Hepatocyte (in vitro differentiated cells): ENCODE results near the gene PTAR1. TPM values are rescaled to one million over a fixed set of nuclear protein-coding genes. Genes with fewer than 3 reads are reported as not detected.
A peak's percentile ranks its signal among the peaks of the same experiment; 100 is the strongest.

ENCODE experiments used
- DNase-seq: peaks from one replicate; pipeline ENCODE4 v3.0.0-alpha.2; 2016; ENCODE audit warnings: low spot score
- H2AFZ ChIP-seq: fragments of 200-600 bp; sonication (generic); 2 replicates; pipeline ENCODE4 v1.6.0; 2016; ENCODE audit warnings: antibody characterized with exemption, mild to moderate bottlenecking
- H3K27ac ChIP-seq: fragments of 200-600 bp; sonication (generic); 2 replicates; pipeline ENCODE4 v1.5.1; 2016; ENCODE audit warnings: mild to moderate bottlenecking
- H3K27me3 ChIP-seq: fragments of 200-600 bp; sonication (generic); 2 replicates; pipeline ENCODE4 v1.6.1; 2016
- H3K36me3 ChIP-seq: fragments of 200-600 bp; sonication (generic); replicated peaks from 2 replicates; pipeline ENCODE4 v1.5.1; 2016; ENCODE audit warnings: low read depth; ENCODE audit not compliant: insufficient read depth
- H3K4me1 ChIP-seq: fragments of 200-600 bp; sonication (generic); 2 replicates; pipeline ENCODE4 v1.5.1; 2016; ENCODE audit warnings: mild to moderate bottlenecking, moderate library complexity; ENCODE audit not compliant: insufficient read depth
- H3K4me2 ChIP-seq: fragments of 200-600 bp; sonication (generic); 2 replicates; pipeline ENCODE4 v1.6.0; 2016
- H3K4me3 ChIP-seq: fragments of 200-600 bp; sonication (generic); 2 replicates; pipeline ENCODE4 v1.5.1; 2016; ENCODE audit warnings: mild to moderate bottlenecking
- H3K79me2 ChIP-seq: fragments of 200-600 bp; sonication (generic); 2 replicates; pipeline ENCODE4 v1.6.0; 2017; ENCODE audit warnings: mild to moderate bottlenecking
- H3K9me2 ChIP-seq: fragments of 200-600 bp; sonication (generic); replicated peaks from 2 replicates; pipeline ENCODE4 v1.6.0; 2017; ENCODE audit warnings: mild to moderate bottlenecking; ENCODE audit not compliant: insufficient read depth
- H3K9me3 ChIP-seq: fragments of 200-600 bp; sonication (generic); 2 replicates; pipeline ENCODE4 v1.5.1; 2016; ENCODE audit warnings: low read depth, mild to moderate bottlenecking
- H4K20me1 ChIP-seq: fragments of 200-600 bp; sonication (generic); 2 replicates; pipeline ENCODE4 v1.6.0; 2016; ENCODE audit warnings: mild to moderate bottlenecking; ENCODE audit not compliant: insufficient read depth, poor library complexity, severe bottlenecking
- CTCF ChIP-seq: fragments of 200-600 bp; sonication (generic); IDR thresholded peaks from 2 replicates; pipeline ENCODE4 v1.5.1; 2016; ENCODE audit warnings: antibody characterized with exemption, mild to moderate bottlenecking; ENCODE audit not compliant: poor library complexity
- EZH2 ChIP-seq: fragments of 200-600 bp; sonication (generic); IDR thresholded peaks from 2 replicates; pipeline ENCODE4 v1.6.1; 2016; ENCODE audit warnings: antibody characterized with exemption, mild to moderate bottlenecking, borderline replicate concordance
- EZH2phosphoT487 ChIP-seq: fragments of 200-600 bp; sonication (generic); IDR thresholded peaks from one replicate; pipeline ENCODE4 v1.6.1; 2018; ENCODE audit warnings: antibody characterized with exemption, mild to moderate bottlenecking, low read depth, moderate library complexity; ENCODE audit not compliant: unreplicated experiment, severe bottlenecking
- WGBS: methylation state at CpG from one replicate; pipeline ENCODE4 v1.1.6; 2016; ENCODE audit warnings: low lambda C conversion rate; ENCODE audit errors: missing lambda C conversion rate; 5-methylcytosine and 5-hydroxymethylcytosine counted together
- polyA plus RNA-seq: library from polyadenylated mRNA; unstranded; fragments of >200 nt; fragmentation: Nextera tagmentation; extraction: Ambion mirVana; gene quantifications from 2 replicates; pipeline ENCODE4 v1.2.1, GENCODE V29; 2016
- total RNA-seq: library from RNA; depleted of rRNA; stranded (reverse); fragments of >200 nt; gene quantifications from 2 replicates; pipeline ENCODE4 v1.2.3, GENCODE V29; 2014

Gene PTAR1
- total and polyA plus RNA-seq, 2 experiments from 2014 or later: 10.8 to 75.1 TPM

- Histone ChIP-seq H3K27me3 (no peaks in the 10 kb centered on the region), H3K4me1 (no peaks in the 10 kb centered on the region), H3K79me2 (no peaks in the 10 kb centered on the region), H3K27ac (no peak overlapping the region), H2AFZ (no peak overlapping the region), H3K9me2 (no peaks in the 10 kb centered on the region), H3K4me2 (no peak overlapping the region), H4K20me1 (no peaks in the 10 kb centered on the region), H3K9me3 (peaks cover under 1% of the 10 kb centered on the region), H3K4me3 (no peak overlapping the region), H3K36me3 (no peaks in the 10 kb centered on the region)
- TF ChIP-seq EZH2 (no peak), CTCF (no peak), EZH2phosphoT487 (no peak)
- 91% methylated on average over 2 of the region's 2 CpGs for WGBS
- DNase-seq: no peak
Measured at GRCh38 chr9:69697475-69697874, 62.3 kb downstream of the PTAR1 start.

GRCh38 chr9:69696802-69697201 is 63.0 kb downstream of the PTAR1 start:
- Histone ChIP-seq H3K9me3 (no peaks in the 10 kb centered on the region), H4K20me1 (no peaks in the 10 kb centered on the region), H3K36me3 (no peaks in the 10 kb centered on the region), H3K4me2 (no peak overlapping the region), H2AFZ (no peak overlapping the region), H3K9me2 (no peaks in the 10 kb centered on the region), H3K79me2 (no peaks in the 10 kb centered on the region), H3K4me1 (no peaks in the 10 kb centered on the region), H3K27me3 (no peaks in the 10 kb centered on the region), H3K4me3 (no peak overlapping the region), H3K27ac (no peak overlapping the region)
- 93% methylated on average over 2 of the region's 2 CpGs for WGBS
- no peak for DNase-seq
- TF ChIP-seq EZH2phosphoT487: no peak
- no peak for TF ChIP-seq CTCF

GRCh38 chr9:69689991-69690538 is 69.7 kb downstream of the PTAR1 start:
- H3K36me3 ChIP-seq: no peaks in the 10 kb centered on the region
- WGBS: 49% methylated on average over 2 of the region's 2 CpGs
- H3K4me2 ChIP-seq: peak overlapping the region; percentile 8
- H3K27me3 ChIP-seq: no peaks in the 10 kb centered on the region
- no peak overlapping the region for H3K27ac ChIP-seq
- H2AFZ ChIP-seq: no peak overlapping the region
- H3K4me3 ChIP-seq: no peak overlapping the region
- H3K9me2 ChIP-seq: no peaks in the 10 kb centered on the region
- no peaks in the 10 kb centered on the region for H4K20me1 ChIP-seq
- no peaks in the 10 kb centered on the region for H3K4me1 ChIP-seq
- DNase-seq: no peak
- TF ChIP-seq EZH2 (no peak), CTCF (no peak), EZH2phosphoT487 (no peak)
- no peaks in the 10 kb centered on the region for H3K9me3 ChIP-seq
- H3K79me2 ChIP-seq: no peaks in the 10 kb centered on the region

- WGBS: 85% methylated on average over 5 of the region's 5 CpGs
- Histone ChIP-seq H3K27ac (no peak overlapping the region), H2AFZ (no peak overlapping the region), H3K4me1 (no peaks in the 10 kb centered on the region), H3K79me2 (no peaks in the 10 kb centered on the region), H3K9me2 (no peaks in the 10 kb centered on the region), H3K27me3 (no peaks in the 10 kb centered on the region), H3K4me2 (no peak overlapping the region), H3K9me3 (no peaks in the 10 kb centered on the region), H3K4me3 (no peak overlapping the region), H3K36me3 (no peaks in the 10 kb centered on the region), H4K20me1 (no peaks in the 10 kb centered on the region)
- DNase-seq: no peak
- no peak for TF ChIP-seq EZH2phosphoT487
- no peak for TF ChIP-seq EZH2
- TF ChIP-seq CTCF: no peak
Measured at GRCh38 chr9:69683927-69684326, 75.9 kb downstream of the PTAR1 start.
